ENCODE measurements around the gene GPR146.

The GPR146 gene

GRCh38 chr7:1015196-1016121 is 28.9 kb upstream of the GPR146 start:
- TF ChIP-seq TAF1 (IDR thresholded peaks at IDR 0.05; ENCODE audit: borderline replicate concordance, insufficient read depth, low read length): no peak
- no peak for TF ChIP-seq FOXP2 (optimal IDR thresholded peaks at IDR 0.05; ENCODE audit: borderline replicate concordance, extremely low read depth, extremely low read length, insufficient read depth)
- TF ChIP-seq SIN3A (IDR thresholded peaks at IDR 0.05; ENCODE audit: borderline replicate concordance, insufficient read depth, low read length): no peak
- TF ChIP-seq POLR2AphosphoS5 (IDR thresholded peaks at IDR 0.05; ENCODE audit: low read depth, low read length): no peak
- TF ChIP-seq REST (IDR thresholded peaks at IDR 0.05; ENCODE audit: insufficient read depth in 1 of 2, low read depth in 2 of 2, low read length in 2 of 2): no peak

GRCh38 chr7:1016577-1017531 is 27.5 kb upstream of the GPR146 start:
- TF ChIP-seq FOXP2 (optimal IDR thresholded peaks at IDR 0.05; ENCODE audit: borderline replicate concordance, extremely low read depth, extremely low read length, insufficient read depth) (no peak), REST (IDR thresholded peaks at IDR 0.05; ENCODE audit: insufficient read depth in 1 of 2, low read depth in 2 of 2, low read length in 2 of 2) (no peak), SIN3A (IDR thresholded peaks at IDR 0.05; ENCODE audit: borderline replicate concordance, insufficient read depth, low read length) (no peak), POLR2AphosphoS5 (IDR thresholded peaks at IDR 0.05; ENCODE audit: low read depth, low read length) (no peak), TAF1 (IDR thresholded peaks at IDR 0.05; ENCODE audit: borderline replicate concordance, insufficient read depth, low read length) (no peak)

GRCh38 chr7:1017586-1018333 is 26.6 kb upstream of the GPR146 start:
- TF ChIP-seq SIN3A (IDR thresholded peaks at IDR 0.05; ENCODE audit: borderline replicate concordance, insufficient read depth, low read length) (no peak), POLR2AphosphoS5 (IDR thresholded peaks at IDR 0.05; ENCODE audit: low read depth, low read length) (no peak), REST (IDR thresholded peaks at IDR 0.05; ENCODE audit: insufficient read depth in 1 of 2, low read depth in 2 of 2, low read length in 2 of 2) (no peak), TAF1 (IDR thresholded peaks at IDR 0.05; ENCODE audit: borderline replicate concordance, insufficient read depth, low read length) (no peak), FOXP2 (optimal IDR thresholded peaks at IDR 0.05; ENCODE audit: borderline replicate concordance, extremely low read depth, extremely low read length, insufficient read depth) (no peak)

GRCh38 chr7:1018334-1018695 is 26.0 kb upstream of the GPR146 start:
- no peak for TF ChIP-seq FOXP2 (optimal IDR thresholded peaks at IDR 0.05; ENCODE audit: borderline replicate concordance, extremely low read depth, extremely low read length, insufficient read depth)
- no peak for TF ChIP-seq POLR2AphosphoS5 (IDR thresholded peaks at IDR 0.05; ENCODE audit: low read depth, low read length)
- TF ChIP-seq TAF1 (IDR thresholded peaks at IDR 0.05; ENCODE audit: borderline replicate concordance, insufficient read depth, low read length): no peak
- no peak for TF ChIP-seq REST (IDR thresholded peaks at IDR 0.05; ENCODE audit: insufficient read depth in 1 of 2, low read depth in 2 of 2, low read length in 2 of 2)
- TF ChIP-seq SIN3A (IDR thresholded peaks at IDR 0.05; ENCODE audit: borderline replicate concordance, insufficient read depth, low read length): no peak

Data from PFSK-1 (cell line).